ENCODE data around the gene DIAPH1.
A peak's percentile ranks its signal among the peaks of the same experiment; 100 is the strongest.

- TF ChIP-seq POLR2A (IDR thresholded peaks at IDR 0.05): no peak
- TF ChIP-seq CTCF (IDR thresholded peaks at IDR 0.05): peak in 5 of 6 experiments; percentile 15 to 45 (median 21)
These were observed 19.1 kb upstream of the DIAPH1 start for GRCh38 chr5:141637767-141638419.
